Mucosa of descending colon (tissue), 3 donors: ENCODE data around the gene ZNF613. TPM values are rescaled to one million over a fixed set of nuclear protein-coding genes. Genes with fewer than 3 reads are reported as not detected.
A peak's percentile ranks its signal among the peaks of the same experiment; 100 is the strongest.
"Not testable (repeated sequence)": the region's sequence is repeated elsewhere in the genome, so short reads cannot be mapped to it uniquely, and the experiment has no call there.

Source experiments
- ATAC-seq: fragments of 200-7000 bp; cut with Tn5 transposase; one replicate; pipeline ENCODE4 v1.9.1; 2020; ENCODE audit warnings: mild to moderate bottlenecking, moderate library complexity
- DNase-seq, 3 donors: peaks; one replicate each; pipeline ENCODE4 v3.0.0-alpha.2; 2020
- H3K36me3 ChIP-seq: fragments of 200-600 bp; one replicate; pipeline ENCODE4 v1.8.0; 2021; ENCODE audit warnings: low read depth, mild to moderate bottlenecking
- H3K4me1 ChIP-seq: fragments of 200-600 bp; one replicate; pipeline ENCODE4 v1.8.0; 2021; ENCODE audit warnings: low read depth, mild to moderate bottlenecking
- H3K4me3 ChIP-seq: fragments of 200-600 bp; one replicate; pipeline ENCODE4 v1.8.0; 2021; ENCODE audit warnings: mild to moderate bottlenecking
- H3K9me3 ChIP-seq: fragments of 200-600 bp; one replicate; pipeline ENCODE4 v1.8.0; 2021; ENCODE audit warnings: mild to moderate bottlenecking
- CTCF ChIP-seq: fragments of 200-600 bp; IDR thresholded peaks from one replicate; pipeline ENCODE4 v1.8.0; 2022; ENCODE audit warnings: antibody characterized with exemption, mild to moderate bottlenecking
- intact Hi-C, 2 donors: fragments of 100-400 bp; cut with DNase I in 1 of 2; cut with micrococcal nuclease in 1 of 2; formaldehyde crosslinking; loops; one replicate each; pipeline versions ENCODE4 v1.11.0 to v1.11.1; 2022; cut with DNase I, micrococcal nuclease
- total RNA-seq, 3 donors: library from RNA; stranded (reverse); fragmentation: NEBNext Ultra II Directional in 2 of 3; extraction: Animal tissue kit (Norgen Biotek cat#: 25700) in 2 of 3; gene quantifications; one replicate each; pipeline versions ENCODE4 v1.2.1 to v1.2.4, GENCODE V29; 2021 to 2023
- donor health status: DM: no; HTN: no; CAD: no; lungs with moderate emphysema.
- donor health status: DM: no; HTN: no; CAD: no.
- donor health status: DM: no; HTN: yes; CAD: no.

ZNF613 gene
- total RNA-seq, 3 donors from 2014 or later, result 6.6 to 9.3 (median 8.0) TPM

- intact Hi-C loops, result no loop called here
- Histone ChIP-seq H3K36me3 (no peaks in the 10 kb centered on the region), H3K4me3 (no peak overlapping the region), H3K4me1 (no peaks in the 10 kb centered on the region), H3K9me3 (peaks cover 96% of the 10 kb centered on the region)
- DNase-seq (no peak), ATAC-seq (no peak)
- TF ChIP-seq CTCF, result no peak
Measured at GRCh38 chr19:51959791-51960190, 32.5 kb downstream of the ZNF613 start.

GRCh38 chr19:51960621-51961233 lies 33.5 kb downstream of the ZNF613 start:
- intact Hi-C loops, ATAC-seq, H3K4me3 ChIP-seq, H3K4me1 ChIP-seq, H3K36me3 ChIP-seq: not testable (repeated sequence)
- DNase-seq, result peak in 2 of 3 donors; percentile 6 to 34
- peaks cover 96% of the 10 kb centered on the region for H3K9me3 ChIP-seq

- intact Hi-C loops, result no loop called here
- ATAC-seq (no peak), DNase-seq (no peak)
- no peaks in the 10 kb centered on the region for H3K4me1 ChIP-seq
- H3K36me3 ChIP-seq, result peaks cover 40% of the 10 kb centered on the region
- H3K4me3 ChIP-seq, result no peak overlapping the region
- TF ChIP-seq CTCF, result no peak
- peaks cover 97% of the 10 kb centered on the region for H3K9me3 ChIP-seq
Measured at GRCh38 chr19:51965583-51965982, 38.3 kb downstream of the ZNF613 start.

GRCh38 chr19:51970718-51971117 lies 43.4 kb downstream of the ZNF613 start:
- Histone ChIP-seq H3K36me3 (peaks cover 61% of the 10 kb centered on the region), H3K9me3 (peaks cover 99% of the 10 kb centered on the region), H3K4me1 (no peaks in the 10 kb centered on the region), H3K4me3 (no peak overlapping the region)
- no peak for DNase-seq
- ATAC-seq, result no peak
- TF ChIP-seq CTCF, result no peak
- intact Hi-C loops, result no loop called here

GRCh38 chr19:51971624-51972023 lies 44.4 kb downstream of the ZNF613 start:
- Histone ChIP-seq H3K4me1 (no peaks in the 10 kb centered on the region), H3K9me3 (peaks cover 99% of the 10 kb centered on the region), H3K4me3 (no peak overlapping the region), H3K36me3 (peaks cover 52% of the 10 kb centered on the region)
- ATAC-seq, result no peak
- intact Hi-C loops, result no loop called here
- TF ChIP-seq CTCF, result no peak
- DNase-seq, result peak in 1 of 3 donors; percentile 14

- peaks cover 29% of the 10 kb centered on the region for H3K36me3 ChIP-seq
- H3K4me1 ChIP-seq, intact Hi-C loops, H3K4me3 ChIP-seq, ATAC-seq, DNase-seq: not testable (repeated sequence)
- peaks cover 100% of the 10 kb centered on the region for H3K9me3 ChIP-seq
Measured at GRCh38 chr19:51975787-51976186, 48.5 kb downstream of the ZNF613 start.

- no peaks in the 10 kb centered on the region for H3K4me1 ChIP-seq
- no peak for ATAC-seq
- intact Hi-C loops, result no loop called here
- TF ChIP-seq CTCF, result no peak
- DNase-seq, result no peak
- H3K36me3 ChIP-seq, result peaks cover 19% of the 10 kb centered on the region
- H3K4me3 ChIP-seq, result no peak overlapping the region
- H3K9me3 ChIP-seq, result peaks cover 100% of the 10 kb centered on the region
Measured at GRCh38 chr19:51976852-51977251, 49.6 kb downstream of the ZNF613 start.
